COLO668 (cell line): ENCODE measurements around the gene MAPKAPK3.
"Not testable (repeated sequence)": the region's sequence is repeated elsewhere in the genome, so short reads cannot be mapped to it uniquely, and the experiment has no call there.

Experiments
- DNase-seq: peaks from one replicate; lab custom pipeline; 2025; ENCODE audit not compliant: unreplicated experiment; lab: John Stamatoyannopoulos, UW

Gene MAPKAPK3

GRCh38 chr3:50652709-50653108, 35.8 kb downstream of the MAPKAPK3 start:
- peak; percentile 45 for DNase-seq

GRCh38 chr3:50653937-50654595, 37.1 kb downstream of the MAPKAPK3 start:
- no peak for DNase-seq

- DNase-seq: no peak
These were observed 38.3 kb downstream of the MAPKAPK3 start for GRCh38 chr3:50655009-50655830.

GRCh38 chr3:50656417-50657195, 39.7 kb downstream of the MAPKAPK3 start:
- no peak for DNase-seq

- no peak for DNase-seq
These were observed 40.5 kb downstream of the MAPKAPK3 start for GRCh38 chr3:50657407-50657806.

DNA sequence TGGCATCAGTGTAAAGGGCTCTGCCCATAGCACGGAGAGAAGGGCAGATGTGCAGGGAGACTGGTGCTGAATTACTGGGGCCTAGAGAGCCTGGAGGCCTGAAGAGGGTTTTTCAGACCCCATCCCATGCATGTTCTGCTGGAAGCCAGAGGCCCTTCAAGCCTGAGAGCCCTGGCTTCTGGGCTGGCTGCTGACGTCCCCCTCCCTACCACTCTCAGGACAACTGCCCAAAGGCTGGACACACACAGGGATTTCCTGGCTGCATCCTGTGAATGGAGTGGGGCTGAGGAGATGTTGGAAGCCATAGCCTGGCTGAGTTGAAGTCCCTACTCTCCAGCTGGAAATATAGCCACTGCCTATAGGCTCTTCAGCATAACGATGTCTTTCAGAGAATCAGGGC, 40.9 kb downstream of the MAPKAPK3 start:
- no peak for DNase-seq

GRCh38 chr3:50658416-50658815, 41.5 kb downstream of the MAPKAPK3 start:
- no peak for DNase-seq

DNA sequence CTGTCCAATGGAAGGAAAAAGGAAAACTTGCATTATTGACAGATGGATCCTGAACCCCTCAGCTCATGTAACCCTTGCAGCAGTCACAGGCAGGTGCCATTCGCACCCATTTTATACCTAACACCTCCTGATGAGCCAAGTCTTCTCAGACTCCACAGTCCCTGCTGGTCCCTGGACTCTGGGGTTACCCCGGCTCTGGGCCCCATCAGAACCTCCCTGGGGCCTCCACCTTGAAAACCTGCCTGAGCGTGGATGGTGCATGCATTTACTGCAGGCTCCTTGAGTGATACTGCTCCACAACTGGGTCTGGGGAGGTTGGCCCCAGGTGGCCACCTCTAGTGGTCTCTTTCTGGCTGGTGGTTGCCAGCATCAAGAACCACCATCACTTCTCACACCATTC, 41.9 kb downstream of the MAPKAPK3 start:
- DNase-seq: no peak

DNA sequence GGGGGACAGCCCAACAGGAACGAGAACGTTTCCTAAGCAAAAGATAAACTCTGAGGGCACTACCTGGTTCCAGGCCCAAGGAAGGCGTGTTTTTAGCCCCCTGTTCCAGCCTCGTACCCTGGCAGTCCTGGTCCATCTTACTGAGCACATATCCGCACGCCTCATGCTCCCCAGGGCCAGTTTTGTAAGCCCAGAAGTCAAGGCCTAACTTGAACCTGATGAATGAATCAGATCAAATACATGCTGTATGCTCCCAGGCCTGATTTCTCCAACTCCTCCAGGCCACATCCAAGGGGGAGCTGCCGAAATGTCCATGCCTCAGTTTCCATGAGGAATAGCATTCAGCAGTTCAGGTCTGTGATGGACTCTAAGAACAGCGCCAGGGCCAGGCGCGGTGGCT, 43.4 kb downstream of the MAPKAPK3 start:
- no peak for DNase-seq

DNA sequence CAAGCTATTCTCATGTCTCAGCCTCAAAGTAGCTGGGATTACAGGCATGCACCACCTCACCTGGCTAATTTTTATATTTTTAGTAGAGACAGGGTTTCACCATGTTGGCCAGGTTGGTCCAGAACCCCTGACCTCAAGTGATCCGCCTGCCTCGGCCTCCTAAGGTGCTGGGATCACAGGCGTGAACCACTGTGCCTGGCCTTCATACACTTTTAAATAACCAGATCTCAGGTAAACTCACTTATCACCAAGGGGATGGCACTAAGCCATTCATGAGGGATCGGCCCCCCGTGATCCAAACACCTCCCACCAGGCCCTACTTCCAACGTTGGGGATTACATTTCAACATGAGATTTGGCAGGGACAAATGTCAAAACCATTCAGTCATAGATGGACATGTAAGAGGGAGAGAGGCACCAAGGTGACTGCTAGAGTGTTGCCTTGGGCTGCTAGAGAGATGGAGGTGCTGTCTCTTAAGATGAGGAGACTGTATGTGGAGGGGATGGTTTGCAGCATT, 44.4 kb downstream of the MAPKAPK3 start:
- DNase-seq: no peak

- DNase-seq: no peak
These were observed 45.5 kb downstream of the MAPKAPK3 start for GRCh38 chr3:50662408-50662807.

- DNase-seq: no peak
These were observed 48.3 kb downstream of the MAPKAPK3 start for GRCh38 chr3:50665081-50665840.

DNA sequence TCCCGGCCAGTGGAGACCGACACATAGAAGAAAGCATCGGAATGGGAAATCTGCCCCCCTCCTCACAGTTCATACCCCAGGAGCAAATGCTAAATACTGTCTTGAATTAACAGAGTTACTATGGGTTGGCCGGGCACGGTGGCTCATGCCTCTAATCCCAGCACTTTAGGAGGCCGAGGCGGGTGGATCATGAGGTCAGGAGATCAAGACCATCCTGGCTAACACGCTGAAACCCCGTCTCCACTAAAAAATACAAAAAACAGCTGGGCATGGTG, 48.8 kb downstream of the MAPKAPK3 start:
- DNase-seq: not testable (repeated sequence)

DNA sequence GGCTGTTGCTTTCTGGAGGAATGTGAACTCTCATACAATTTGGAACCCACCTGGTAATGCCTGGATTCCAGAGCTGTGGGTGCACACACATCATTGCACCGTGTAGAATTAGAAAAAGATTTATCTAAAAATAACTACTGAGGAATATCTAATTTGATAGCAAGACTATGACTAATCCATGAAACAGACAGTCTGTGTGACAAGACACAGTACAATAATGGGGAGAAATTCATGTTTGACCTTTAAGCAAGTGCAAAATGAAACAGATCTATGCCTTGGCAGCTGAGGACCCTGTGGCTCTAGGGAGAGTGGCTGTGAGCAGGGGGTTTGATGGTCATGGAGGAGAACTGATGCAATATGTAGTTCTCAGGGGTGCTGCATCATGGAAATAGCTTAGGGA, 49.9 kb downstream of the MAPKAPK3 start:
- DNase-seq: no peak

- DNase-seq: no peak
These were observed 54.4 kb downstream of the MAPKAPK3 start for GRCh38 chr3:50671331-50671730.

GRCh38 chr3:50672656-50673055, 55.7 kb downstream of the MAPKAPK3 start:
- no peak for DNase-seq

- DNase-seq: no peak
These were observed 57.0 kb downstream of the MAPKAPK3 start for GRCh38 chr3:50673931-50674330.

GRCh38 chr3:50674349-50675178, 57.6 kb downstream of the MAPKAPK3 start, which contains the start of gene DOCK3:
DOCK3 (plus strand) TSS chr3:50674927; CDS start chr3:50675264, 337 bp downstream.
- DNase-seq: peak; percentile 81

- peak; percentile 50 for DNase-seq
These were observed 58.5 kb downstream of the MAPKAPK3 start for GRCh38 chr3:50675179-50676030.
